SH-SY5Y (cell line): ENCODE results near the gene SQOR.

ENCODE experiments used
- GATA2 ChIP-seq: IDR thresholded peaks from 2 replicates; pipeline ENCODE4 v1.6.1; 2011; ENCODE audit warnings: mild to moderate bottlenecking, low read depth, low read length
- GATA3 ChIP-seq: IDR thresholded peaks from 2 replicates; pipeline ENCODE4 v1.6.1; 2011; ENCODE audit warnings: low read depth, mild to moderate bottlenecking, low read length, moderate library complexity

Gene SQOR

DNA sequence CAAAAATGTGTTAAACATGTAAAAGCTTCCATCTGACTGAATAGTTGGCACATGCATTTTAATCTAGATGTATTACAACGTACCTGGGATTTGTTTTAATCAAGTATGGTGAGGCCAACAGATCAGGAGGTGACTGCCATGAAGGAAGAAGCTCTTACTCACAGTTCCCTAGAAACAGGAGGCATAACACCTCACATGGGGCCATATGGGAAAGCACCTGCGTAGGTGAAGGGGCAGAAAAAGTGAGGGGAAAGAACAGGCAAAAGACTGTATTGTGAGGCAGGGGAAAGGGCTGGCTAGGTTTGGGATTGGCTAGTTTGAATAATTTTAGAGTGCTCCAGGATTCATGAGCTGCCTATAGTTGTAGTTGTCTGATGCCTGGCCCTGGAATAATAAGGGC lies 9.6 kb downstream of the SQOR start:
- no peak for TF ChIP-seq GATA2
- TF ChIP-seq GATA3 = no peak

GRCh38 chr15:45645026-45645980 lies 10.5 kb downstream of the SQOR start:
- TF ChIP-seq GATA3 (no peak), GATA2 (no peak)

DNA sequence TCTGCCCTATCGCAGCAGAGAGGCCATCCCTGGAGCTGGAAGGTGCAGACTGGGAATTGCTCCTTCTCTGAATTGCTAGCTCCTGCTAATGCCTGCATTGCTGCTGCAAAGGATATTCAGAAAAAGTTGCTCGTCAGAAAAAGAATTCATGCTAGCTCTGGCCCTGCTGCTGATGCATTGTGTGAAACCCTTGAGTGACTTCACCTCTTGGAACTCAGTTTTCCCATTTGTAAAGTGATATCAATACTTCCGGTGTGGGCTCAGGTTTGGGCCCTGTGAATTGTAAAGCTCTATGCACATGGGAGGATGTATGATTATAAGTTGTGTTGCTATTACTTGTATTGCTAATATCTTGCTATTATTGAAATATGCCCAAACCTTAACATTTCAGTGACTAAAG lies 11.4 kb downstream of the SQOR start:
- TF ChIP-seq GATA3 (no peak), GATA2 (no peak)

DNA sequence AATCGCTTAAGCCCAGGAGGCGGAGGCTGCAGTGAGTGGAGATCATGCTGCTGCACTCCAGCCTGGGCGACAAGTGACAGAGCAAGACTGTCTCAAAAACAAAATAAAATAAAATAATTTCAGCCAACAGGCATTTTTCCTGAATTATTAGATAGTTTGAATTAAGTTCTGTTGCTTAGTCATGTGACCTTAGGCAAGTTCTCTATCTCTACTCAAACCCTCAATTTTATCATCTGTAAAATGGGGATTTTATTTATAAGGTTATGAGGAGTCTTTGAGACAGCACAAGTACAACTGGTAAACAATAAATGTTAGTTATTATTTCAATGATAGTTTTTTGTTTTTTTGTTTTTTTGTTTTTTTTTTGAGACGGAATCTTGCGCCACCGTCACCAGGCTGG lies 13.0 kb downstream of the SQOR start:
- no peak for TF ChIP-seq GATA2
- no peak for TF ChIP-seq GATA3

- no peak for TF ChIP-seq GATA2
- no peak for TF ChIP-seq GATA3
Measured at GRCh38 chr15:45648521-45649200, 13.8 kb downstream of the SQOR start.

DNA sequence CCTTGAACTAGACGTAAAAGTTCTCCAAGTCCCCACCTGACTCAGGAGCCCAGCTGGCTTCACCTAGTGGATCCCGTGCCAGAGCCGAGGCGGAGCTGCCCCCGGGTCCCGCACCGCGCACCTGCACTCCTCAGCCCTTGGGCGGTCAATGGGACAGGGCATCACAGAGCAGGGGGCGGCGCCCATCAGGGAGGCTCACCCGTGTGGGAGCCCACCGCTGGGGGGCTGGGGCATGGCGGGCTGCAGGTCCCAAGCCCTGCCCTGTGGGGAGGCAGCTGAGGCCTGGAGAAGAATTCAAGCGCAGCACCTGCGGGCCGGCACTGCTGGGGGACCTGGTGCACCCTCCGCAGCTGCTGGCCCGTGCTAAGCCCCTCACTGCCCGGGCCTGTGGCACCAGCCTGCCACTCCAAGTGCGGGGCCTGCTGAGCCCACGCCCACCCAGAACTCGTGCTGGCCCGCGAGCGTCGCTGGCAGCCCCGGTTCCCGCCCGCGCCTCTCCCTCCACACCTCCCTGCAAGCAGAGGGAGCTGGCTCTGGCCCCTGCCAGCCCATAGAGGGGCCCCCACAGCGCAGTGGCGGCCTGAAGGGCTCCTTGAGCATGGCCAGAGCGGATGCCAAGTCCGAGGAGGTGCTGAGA lies 16.2 kb downstream of the SQOR start:
- TF ChIP-seq GATA3 = no peak
- no peak for TF ChIP-seq GATA2

- no peak for TF ChIP-seq GATA2
- TF ChIP-seq GATA3 = no peak
Measured at GRCh38 chr15:45653702-45654424, 19.0 kb downstream of the SQOR start.

DNA sequence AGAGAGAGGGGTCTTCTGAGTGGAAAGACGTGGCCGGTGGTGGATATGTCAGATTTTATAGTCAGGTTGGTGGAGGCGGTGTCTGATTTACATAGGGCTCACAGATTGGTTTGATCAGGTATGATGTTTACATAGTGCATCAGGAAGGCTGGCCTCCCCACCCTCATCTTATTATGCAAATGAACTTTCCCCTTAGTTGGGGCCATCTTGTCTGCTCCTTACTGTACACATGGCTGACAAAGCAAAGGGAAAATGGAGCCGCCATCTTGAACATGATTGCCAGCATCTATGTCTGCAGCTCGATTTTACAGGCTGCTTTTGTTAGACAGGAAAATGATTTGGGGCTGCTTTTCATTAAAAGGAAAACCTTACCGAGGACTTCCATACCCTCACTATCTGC lies 19.9 kb downstream of the SQOR start:
- TF ChIP-seq GATA2 (no peak), GATA3 (no peak)

DNA sequence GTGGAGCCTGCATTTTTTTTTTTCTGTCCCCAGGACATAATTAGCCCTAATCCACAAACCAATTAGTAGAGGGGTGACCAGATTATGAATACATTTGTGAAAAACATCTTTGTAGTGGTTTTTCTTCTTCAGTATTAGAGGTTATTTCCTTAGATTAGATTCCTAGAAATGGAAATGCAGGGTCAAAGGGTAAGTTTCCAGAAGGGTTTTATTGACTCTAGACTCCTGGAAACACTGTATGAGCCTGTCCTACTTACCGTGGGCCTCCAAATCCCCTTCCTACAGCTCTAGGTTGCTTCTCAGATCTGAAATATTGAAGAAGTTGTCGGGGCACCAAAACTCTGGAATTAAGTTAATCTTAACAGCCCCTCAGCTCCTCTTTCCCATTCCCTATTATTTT lies 22.4 kb downstream of the SQOR start:
- TF ChIP-seq GATA2 (no peak), GATA3 (no peak)

DNA sequence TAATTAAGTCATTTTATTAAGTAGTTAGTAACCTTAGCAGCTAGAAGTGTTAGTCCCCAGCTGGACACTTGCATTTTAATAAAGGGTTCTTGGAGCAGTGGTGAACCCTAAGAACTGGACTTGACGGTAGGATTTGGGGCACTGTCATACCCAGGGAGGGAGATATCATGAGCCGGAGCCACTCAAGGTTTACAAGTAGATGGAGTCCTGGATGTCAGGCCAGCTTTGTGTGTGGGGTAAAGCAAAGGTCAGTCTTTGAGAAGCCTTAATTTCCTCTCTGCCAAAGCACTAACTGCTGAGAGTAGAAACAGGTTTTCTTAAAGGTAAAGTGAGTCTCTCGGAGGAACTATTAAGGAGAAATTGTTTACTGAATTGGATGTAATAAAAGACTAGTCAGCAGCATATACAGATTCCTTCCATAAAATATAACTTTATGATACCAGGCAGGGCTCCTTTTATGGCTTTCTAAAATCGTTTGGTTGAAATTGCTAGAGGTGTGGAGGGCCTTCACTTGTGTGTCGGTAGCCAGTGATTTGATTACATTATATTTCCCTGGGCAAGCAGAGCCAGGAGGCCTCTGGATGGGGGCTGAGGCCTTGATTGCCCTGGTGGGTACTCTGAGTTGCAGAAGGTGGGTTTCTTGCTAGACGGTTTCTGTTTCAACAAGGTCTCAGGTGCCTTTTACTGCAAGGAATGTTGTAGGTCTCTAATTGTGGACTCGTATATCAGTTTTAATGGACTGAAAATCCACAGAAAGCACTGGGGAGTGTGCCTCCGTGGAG lies 23.1 kb downstream of the SQOR start:
- TF ChIP-seq GATA3 = no peak
- TF ChIP-seq GATA2 = no peak

DNA sequence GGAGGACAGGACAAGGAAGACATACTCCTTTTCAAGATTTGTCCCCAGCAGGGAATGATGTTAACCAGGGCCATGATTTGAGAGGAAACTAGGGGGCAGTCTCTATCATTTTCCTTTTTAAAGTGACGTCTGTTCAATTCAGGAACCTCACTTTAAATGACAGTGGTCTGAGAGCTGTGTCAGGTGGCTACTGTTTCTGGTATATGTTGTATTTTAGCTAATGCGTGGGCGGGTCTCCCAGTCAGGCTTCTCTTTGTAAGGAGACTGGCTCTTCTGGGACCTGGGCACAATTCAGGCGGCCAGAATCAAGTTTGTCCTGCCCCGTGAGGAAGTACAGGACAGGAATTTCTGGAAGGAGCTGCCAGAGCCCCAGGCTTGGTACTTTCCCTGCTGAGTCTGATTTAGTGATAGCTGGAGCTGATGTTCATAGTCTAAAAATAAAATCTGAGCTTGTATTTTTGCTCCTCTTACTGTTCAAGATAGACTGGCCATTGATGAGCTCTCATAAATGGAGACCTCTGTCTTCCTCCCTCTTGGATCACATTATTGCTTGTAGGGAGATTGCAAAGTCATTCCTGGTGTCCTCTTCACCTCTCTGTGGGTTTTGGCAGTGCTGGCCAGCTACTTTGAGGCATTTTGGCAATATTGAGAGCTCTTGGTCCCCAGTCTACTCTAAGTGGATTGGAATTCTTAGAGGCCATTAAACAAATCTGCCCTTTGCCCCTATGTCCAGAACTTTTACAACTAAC lies 25.6 kb downstream of the SQOR start:
- TF ChIP-seq GATA2 (no peak), GATA3 (no peak)

- TF ChIP-seq GATA3 (no peak), GATA2 (no peak)
Measured at GRCh38 chr15:45662375-45662774, 27.5 kb downstream of the SQOR start.

DNA sequence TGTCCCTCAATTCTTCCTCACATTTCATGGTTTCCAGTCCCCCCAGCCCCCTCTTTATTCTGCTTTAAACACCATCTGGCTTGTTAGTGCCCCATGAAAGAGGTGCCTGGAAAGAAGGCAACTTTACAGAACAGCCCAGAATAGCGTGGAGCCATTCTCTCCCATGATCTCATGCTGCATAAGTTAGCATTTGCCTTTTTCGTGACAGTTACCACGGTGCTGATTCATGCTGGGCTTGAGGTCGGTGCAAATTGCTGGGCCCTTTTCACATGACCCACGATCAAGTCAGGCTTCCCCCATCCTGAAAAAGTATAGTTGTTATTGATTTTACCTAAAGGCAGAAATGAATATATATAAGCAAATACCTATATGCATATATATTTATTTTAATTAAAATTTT lies 29.6 kb downstream of the SQOR start:
- TF ChIP-seq GATA2 (no peak), GATA3 (no peak)

- TF ChIP-seq GATA3 (no peak), GATA2 (no peak)
Measured at GRCh38 chr15:45665261-45665660, 30.4 kb downstream of the SQOR start.
